NCI-H1105 (cell line): ENCODE results near the gene NMB.
"Not testable (repeated sequence)": the region's sequence is repeated elsewhere in the genome, so short reads cannot be mapped to it uniquely, and the experiment has no call there.

ENCODE experiments used
- DNase-seq: peaks from one replicate; lab custom pipeline; 2025; lab: John Stamatoyannopoulos, UW

Gene NMB

DNA sequence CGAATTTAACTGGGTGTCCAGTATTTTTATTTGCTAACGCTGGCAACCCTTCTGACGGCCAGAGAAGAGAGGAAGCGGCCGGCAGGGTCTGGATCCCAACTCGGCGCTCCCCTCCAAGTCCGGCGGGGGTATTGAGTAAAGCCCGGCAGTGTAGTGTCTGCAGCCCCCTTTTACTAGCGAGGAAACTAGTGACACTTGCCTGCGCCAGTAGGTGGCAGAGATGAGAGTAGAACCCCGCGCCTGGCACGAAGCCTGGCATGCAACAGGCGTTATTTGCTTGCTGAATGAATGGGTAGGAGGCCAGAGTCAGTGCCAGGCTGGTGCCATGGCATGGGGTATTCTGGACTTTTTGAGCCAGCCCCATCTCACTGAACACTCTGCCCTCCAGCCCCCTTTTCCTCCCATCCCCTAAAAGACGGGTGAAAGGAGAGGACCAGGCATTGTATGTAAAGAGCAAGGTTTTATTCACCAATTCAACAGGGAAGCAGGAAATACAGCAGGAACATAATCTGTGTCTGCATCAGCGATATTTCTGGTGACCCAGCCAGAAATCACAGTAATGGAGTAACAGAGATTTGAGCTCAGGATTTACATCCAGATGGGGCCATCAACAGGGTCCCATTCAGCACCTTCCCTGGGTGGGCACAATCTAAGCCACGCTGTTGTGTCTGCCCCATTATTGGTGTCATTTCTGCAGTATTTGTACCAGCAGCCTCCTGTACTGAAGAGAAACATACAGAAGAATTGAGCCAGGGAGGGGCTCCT lies 3.1 kb downstream of the NMB start:
- peak; percentile 65 for DNase-seq

DNA sequence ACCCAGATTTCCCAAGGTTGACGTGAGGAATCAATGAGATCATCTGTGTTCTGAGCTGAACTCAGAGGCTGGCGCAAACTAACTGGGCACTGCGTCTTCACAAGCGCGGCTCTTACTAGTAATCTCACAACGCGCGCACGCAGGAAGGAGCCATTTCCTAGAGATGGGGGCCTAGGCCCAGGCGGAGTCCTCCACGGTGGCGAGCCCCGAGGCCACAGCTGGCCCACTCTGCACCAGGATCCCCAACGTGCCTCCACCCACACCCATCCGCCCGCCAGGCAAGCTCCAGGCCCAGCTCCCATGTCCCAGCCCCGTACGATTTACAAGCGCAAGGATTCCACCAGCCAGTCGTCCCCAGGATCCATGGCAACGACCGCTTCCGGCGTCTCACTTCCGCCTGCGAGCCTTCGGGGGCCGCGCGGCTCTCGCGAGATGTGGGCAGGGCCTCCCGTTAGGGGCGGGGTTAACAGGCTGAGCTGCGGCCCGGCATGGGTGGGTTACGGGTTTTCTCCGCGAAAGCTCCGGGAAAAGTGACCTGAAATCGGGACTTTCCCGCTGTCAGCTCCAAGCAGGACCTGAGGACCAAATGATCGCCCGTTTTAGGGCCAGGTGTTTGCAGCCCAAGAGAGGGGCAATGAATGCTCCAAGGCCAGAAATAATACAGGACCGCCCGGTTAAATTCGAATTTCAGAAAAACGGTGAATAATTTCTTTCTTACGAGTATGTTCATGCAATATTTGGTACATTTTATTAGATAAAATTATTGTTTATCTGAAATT lies 3.9 kb downstream of the NMB start, which contains the start of gene WDR73:
WDR73 (minus strand) TSS at position 374 of the 779 bp plus-strand sequence; CDS start at position 365, 9 bp downstream.
- DNase-seq = peak; percentile 79

DNA sequence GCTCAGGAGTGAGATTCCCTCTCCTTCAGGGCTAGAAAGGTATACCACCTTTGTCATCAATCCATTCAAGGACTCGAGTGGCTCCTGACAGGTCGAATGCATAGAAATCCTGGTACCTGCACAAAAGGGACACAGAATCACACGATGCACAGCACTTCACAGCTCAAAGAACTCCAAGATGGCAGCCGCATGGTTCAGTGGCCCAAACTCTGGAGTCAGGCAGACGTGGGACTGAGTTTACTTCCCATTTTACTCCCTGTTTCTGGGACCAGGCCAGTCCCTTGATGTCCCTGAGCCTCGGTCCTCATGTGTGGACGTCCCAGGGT lies 4.5 kb downstream of the NMB start:
- DNase-seq = no peak

DNA sequence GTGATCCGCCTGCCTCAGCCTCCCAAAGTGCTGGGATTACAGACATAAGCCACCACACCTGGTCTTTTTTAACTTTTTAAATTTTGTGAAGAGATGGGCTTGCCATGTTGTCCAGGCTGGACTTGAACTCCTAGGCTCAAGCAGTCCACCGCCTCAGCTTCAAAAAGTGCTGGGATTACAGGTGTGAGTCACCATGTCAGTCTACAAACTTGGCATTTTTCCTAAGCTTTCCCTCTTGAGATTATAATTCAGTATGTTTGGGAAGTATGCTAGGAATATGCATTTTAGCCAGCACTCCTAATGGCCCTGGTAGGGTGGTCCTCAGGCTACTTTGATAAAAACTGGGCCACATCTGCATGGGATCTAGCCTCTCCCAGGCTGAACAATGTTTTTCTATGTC lies 8.3 kb downstream of the NMB start:
- DNase-seq = no peak

DNA sequence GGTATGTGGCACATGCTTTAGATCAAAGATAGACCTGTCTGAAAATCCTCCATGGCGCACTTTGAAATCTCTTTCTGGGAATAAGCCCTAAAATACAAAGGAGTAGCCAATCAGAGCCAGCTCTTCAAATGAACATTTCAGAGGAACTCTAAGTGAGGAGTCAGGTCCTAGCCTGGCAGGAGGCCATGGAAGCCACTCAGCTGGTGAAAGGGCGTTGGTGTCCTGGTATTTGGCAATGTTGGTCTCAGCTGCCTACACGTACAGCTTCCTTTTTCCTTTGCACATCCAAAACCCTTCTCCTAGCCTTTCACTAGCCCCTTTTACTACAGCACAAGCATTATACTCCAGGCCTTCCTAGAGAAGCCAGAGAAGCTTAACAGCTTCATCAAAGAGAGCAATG lies 9.5 kb downstream of the NMB start:
- no peak for DNase-seq

DNA sequence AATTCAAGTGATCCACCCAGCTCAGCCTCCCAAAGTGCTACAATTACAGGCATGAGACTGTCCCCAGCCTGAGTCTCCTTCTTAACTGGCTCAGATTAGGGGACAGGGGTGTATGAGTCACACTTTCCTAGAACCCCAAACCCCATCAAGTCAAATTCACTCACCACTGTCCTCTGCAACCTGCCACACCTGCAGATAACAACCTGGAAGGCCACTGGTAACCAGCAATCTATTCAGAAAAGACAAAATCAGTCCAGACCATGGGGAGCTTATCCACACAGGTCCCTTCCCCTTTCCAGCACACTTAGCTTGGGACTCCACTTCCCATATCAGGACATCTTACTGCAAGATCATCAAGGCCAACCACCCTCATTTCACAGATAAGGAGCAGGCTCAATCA lies 10.3 kb downstream of the NMB start:
- DNase-seq = no peak

DNA sequence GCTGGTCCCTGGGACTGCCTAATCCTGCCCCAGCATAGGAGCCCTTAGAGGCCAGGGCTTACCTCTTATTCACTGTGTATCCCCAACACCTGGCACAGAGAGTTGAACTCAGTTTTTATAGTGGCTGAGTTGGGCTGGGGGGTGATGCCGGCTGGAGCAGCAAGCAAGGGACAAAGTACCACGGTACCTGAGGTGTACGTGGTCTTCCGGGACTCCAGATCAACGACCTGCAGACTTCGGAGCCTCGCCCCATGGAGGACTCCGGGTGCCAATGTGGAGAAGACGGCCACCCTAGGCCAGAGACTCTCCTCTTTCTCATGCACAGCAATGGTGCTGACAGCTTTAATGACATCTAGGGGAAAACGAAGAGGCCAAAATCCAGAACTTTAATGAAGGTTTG lies 12.0 kb downstream of the NMB start:
- no peak for DNase-seq

DNA sequence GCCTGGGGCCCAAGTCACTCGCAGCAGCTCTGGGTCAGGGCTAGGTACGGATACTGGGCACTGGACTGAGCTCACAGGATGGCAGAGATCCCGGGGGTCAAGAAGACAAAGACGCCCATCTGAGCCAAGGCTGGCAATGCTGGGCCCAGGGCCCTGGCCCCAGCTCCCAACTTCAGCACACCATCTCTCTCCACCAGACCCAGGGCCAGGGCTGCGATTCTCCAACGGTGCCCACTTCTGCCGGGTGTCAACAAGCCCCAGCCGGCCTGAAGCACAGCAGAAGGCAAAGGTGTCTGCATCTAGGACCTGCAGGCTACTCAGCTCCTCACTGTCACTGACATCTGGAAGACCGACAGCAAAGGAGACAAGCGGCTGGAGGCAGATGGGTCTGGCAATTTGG lies 12.5 kb downstream of the NMB start:
- DNase-seq = no peak

DNA sequence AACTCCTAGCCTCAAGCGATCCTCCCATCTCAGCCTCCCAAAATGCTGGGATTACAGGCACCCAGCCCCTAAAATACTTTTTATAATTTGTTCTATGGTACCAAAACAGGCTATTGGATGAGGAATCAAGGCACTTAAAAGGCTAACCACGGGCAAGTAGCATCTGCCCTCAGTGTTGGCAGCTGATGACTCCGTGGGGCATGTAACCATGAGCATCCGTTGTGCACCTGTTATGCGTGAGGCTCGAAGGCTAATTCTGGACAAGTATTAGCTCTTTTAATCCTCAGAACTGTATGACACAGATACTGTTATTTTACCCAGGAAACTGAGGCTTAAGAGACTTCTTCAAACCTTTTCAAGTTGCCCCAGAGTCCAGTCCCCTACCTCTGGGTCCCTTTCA lies 14.2 kb downstream of the NMB start:
- no peak for DNase-seq

DNA sequence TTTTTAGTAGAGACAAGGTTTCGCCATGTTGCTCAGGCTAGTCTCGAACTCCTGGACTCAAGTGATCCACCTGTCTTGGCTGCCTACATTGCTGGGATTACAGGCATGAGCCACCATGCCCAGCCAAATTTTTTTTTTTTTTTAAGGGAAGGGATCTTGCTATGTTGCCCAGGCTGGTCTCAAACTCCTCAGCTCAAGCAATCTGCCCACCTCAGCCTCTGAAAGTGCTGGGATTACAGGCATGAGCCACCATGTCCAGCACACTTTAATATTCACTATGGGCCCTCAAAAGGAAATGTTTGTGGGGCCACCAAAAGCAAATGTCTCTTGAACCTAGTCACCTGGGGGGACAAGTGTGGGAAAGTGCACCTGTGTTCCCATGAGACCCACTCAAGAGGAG lies 15.4 kb downstream of the NMB start:
- DNase-seq = not testable (repeated sequence)

DNA sequence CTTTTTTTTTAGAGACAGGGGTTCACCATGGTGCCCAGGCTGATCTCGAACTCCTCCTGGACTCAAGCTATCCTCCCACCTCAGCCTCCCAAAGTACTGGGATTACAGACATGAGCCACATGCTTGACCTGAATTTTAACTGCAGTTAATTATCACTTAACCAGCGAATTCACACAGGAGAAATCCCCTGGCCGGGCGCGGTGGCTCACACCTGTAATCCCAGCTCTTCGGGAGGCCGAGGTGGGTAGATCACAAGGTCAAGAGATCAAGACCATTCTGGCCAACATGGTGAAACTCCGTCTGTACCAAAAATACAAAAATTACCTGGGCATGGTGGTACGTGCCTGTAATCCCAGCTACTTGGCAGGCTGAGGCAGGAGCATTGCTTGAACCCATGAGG lies 16.1 kb downstream of the NMB start:
- DNase-seq = not testable (repeated sequence)

DNA sequence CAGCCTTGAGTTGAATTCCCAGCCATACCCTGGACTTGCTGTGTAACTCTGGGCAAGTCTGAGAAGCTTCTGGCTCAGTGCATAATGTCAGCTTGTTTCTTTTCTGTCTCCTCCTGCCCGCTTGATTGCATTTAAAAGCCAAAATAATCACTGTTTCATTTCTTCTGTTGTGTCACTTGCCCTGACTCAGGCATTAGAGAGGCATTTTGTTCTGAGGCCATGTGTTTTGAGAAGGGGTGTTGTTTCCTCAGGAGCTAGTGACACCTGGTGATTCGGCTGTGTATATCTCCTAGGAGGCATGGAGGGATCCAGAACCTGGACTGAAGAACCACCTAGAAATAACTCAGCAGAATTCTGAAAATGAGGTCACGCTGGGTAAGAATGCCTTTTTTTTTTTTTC lies 19.9 kb downstream of the NMB start:
- no peak for DNase-seq

DNA sequence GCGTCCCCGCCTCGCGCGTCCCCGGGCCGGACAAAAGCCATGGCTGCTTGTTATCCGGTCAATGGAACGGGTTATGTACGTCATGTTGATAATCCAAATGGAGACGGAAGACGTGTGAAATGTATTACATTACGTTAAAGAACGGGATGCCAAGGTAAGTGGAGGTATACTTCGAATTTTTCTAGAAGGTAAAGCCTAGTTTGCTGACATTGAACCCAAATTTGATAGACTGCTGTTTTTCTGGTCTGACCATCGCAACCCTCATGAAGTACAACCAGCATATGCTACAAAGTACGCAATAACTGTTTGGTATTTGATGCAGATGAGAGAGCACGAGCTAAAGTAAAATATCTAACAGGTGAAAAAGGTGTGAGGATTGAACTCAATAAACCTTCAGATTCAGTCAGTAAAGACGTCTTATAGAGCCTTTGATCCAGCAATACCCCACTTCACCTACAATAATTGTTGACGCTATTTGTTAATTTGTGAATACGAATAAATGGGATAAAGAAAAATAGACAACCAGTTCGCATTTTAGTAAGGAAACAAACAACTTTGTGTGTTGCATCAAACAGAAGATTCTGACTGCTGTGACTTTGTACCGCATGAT lies 23.7 kb downstream of the NMB start:
- DNase-seq = no peak

DNA sequence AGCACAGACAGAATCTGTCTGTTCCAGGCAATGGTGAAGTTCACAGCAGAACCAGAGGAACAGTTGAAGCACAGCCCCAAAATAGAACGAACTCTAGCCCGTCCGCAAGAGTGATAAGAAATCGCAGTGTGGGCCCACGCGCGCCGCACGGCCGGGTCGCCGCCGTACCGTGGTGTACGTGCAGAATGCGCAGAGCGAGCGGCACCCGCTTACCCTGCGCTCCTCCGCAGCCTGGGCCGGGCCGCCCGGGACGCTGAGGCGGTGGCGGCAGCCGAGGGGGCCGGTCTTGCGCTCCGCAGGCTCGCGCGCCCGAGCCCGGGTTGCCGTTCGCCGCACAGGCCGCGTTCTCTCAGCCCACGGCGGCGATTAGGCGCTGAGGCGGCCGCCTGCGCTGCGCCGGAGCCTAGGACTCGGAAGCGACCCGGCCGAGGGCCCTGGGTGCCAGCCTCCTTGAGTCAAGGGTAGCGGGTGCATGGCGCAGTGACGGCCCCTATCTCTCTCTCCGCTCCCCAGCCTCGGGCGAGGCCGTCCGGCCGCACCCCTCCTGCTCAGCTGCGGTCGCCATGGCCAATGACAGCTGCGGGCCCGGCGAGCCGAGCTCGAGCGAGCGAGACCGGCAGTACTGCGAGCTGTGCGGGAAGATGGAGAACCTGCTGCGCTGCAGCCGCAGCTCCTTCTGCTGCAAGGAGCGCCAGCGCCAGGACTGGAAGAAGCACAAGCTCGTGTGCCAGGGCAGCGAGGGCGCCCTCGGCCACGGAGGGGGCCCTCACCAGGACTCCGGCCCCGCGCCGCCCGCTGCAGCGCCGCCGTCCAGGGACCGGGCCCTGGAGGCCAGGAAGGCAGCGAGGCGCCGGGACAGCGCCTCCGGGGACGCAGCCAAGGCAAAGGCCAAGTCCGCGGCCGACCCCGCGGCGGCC lies 24.4 kb downstream of the NMB start:
- DNase-seq = peak; percentile 3

DNA sequence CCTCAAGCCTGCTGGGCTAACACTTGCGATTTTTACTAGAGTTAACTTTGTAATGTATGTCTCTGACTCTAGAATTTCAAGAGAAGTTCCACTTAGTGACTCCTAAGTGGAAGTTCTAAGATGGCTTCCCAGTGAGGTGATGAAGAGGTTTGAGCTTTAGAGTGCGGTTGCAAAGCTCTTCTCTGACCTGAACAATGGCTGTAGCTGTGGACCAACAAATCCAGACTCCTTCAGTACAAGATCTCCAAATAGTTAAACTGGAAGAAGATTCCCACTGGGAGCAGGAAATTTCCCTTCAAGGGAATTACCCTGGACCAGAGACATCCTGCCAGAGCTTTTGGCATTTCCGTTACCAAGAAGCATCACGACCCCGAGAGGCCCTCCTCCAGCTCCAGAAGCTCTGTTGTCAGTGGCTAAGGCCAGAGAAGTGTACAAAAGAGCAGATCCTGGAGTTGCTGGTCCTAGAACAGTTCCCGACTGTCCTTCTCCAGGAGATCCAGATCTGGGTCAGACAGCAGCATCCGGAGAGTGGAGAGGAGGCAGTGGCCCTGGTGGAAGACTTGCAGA lies 26.2 kb downstream of the NMB start:
- DNase-seq = no peak

DNA sequence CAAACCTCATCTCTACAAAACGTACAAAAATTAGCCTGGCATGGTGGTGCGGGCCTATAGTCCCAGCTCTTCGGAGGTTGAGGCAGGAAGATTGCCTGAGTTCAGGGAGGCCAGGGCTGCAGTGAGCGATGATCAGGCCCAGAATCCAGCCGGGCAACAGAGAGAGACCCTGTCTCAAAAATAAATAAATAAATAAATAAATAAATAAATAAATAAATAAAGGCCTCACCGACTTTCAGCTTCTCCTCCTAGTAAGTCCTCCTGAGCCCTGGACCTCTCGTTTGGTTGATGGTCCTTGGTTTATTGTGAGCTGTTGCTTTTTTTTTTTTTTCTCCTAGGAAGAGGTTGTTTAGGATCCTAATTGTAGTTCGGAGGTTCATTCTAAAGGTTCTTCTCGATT lies 29.0 kb downstream of the NMB start:
- DNase-seq = no peak

DNA sequence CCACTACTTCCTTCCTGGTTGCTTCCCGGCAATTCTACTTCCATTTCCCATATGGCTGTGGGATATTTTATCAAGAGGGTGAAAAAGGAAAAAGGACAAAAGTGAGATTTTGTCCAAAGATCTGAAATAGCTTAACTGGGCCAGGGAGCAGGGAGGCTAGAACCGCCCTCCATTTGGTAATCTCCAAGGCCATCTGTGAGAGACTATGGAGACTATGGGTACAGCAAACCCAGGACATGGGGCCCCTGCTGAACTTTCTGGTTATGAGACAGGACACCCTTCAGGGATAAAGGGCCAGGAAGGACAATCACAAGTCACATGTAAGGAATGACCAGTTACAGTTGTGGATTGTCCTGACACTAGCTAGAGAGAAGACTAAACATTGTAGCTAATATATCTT lies 32.9 kb downstream of the NMB start:
- no peak for DNase-seq

DNA sequence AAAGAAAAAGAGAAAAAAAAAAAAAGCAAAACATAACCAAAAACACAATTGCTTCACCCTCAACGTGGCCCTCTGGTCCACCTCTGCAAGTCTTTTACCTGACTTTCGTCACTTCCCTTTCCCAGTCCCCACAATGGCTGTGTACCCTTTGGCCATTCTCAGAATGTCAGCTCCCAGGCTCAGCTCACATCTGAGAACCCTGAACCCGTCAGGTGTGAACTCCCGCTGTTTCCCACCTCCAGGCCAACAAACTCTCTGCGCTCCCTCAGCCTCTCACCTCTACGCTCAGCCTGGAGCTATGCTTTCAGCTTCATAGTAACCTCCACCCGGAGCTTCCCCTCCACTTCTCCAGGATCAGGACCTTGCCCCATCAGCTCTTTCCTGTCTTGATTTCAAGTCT lies 33.6 kb downstream of the NMB start:
- DNase-seq = no peak

DNA sequence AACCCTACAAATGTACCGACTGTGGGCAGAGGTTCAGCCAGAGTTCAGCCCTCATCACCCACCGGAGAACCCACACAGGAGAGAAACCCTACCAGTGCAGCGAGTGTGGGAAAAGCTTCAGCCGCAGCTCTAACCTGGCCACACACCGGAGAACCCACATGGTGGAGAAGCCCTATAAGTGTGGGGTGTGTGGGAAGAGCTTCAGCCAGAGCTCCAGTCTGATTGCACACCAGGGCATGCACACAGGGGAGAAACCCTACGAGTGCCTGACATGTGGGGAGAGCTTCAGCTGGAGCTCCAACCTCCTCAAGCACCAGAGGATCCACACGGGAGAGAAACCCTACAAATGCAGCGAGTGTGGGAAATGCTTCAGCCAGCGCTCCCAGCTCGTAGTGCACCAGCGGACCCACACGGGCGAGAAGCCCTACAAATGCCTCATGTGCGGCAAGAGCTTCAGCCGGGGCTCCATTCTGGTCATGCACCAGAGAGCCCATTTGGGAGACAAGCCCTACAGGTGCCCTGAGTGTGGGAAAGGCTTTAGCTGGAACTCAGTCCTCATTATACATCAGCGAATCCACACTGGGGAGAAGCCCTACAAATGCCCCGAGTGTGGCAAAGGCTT lies 36.5 kb downstream of the NMB start:
- DNase-seq = no peak

DNA sequence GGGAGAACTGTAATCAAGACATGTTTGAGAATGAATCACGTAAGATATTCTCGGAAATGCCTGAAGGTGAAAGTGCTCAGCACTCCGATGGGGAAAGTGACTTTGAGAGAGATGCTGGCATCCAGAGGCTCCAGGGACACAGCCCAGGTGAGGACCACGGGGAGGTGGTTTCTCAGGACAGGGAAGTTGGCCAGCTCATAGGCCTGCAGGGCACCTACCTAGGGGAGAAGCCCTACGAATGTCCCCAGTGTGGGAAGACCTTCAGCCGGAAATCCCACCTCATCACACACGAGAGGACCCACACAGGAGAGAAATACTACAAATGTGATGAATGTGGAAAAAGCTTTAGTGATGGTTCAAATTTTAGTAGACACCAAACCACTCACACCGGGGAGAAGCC lies 37.4 kb downstream of the NMB start:
- no peak for DNase-seq

DNA sequence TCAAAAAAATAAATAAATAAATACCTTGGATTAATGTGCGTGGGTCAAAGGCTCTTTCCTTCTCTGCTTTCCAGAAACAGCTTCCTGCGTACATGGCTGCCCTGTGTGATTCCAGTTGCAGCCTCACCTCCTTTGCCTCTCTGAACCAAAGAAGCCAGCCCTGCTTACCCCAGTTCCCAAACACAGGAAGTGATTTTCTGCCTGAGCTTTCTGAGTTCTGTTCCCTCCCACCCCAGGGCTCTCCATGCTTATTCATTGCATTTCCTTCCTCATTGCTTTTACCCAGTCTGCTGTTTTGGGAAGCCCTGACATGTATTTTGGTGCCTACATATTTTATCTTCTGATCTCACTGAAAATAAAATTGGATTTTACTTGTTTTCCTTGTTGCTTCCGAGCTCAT lies 41.8 kb downstream of the NMB start:
- DNase-seq = no peak
